ENCODE measurements around the gene STK32B.
"Not testable (repeated sequence)": the region's sequence is repeated elsewhere in the genome, so short reads cannot be mapped to it uniquely, and the experiment has no call there.

The STK32B gene

DNA sequence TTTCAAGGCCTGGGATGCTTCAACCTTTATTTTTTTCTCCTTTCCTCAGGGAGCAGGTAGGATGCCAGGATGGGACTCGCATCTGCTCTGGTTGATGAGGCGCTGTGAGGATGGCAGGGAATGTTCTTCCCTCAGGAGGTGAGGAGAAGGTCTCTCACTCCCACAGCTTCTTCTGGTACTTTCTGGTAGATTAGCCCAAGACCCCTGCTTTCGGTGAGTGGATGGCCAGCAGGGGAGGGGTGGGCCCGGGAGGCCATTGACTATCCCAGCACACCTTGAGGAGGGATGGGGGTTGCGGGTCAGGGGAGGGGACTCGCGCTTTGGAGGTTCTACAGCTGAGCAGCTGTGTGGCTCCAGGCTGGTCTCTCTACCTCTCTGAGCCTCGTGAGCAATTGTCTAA is 46.8 kb upstream of the STK32B start:
- Histone ChIP-seq H3K36me3 (ENCODE audit: control insufficient read depth in 1 of 2, insufficient read depth in 2 of 2, low read length in 2 of 2) (no peaks in the 10 kb centered on the region), H3K9me3 (ENCODE audit: insufficient read depth, low read depth, low read length) (no peaks in the 10 kb centered on the region), H3K4me3 (ENCODE audit: low read depth, low read length) (no peak overlapping the region), H2BK5ac (ENCODE audit: low read depth, low read length, poor library complexity) (no peak overlapping the region), H3K18ac (ENCODE audit: low read length) (no peak overlapping the region), H3K23ac (ENCODE audit: low read length) (no peak overlapping the region), H3K79me2 (ENCODE audit: control insufficient read depth, insufficient read depth, low read length, poor library complexity) (no peaks in the 10 kb centered on the region), H2BK120ac (ENCODE audit: insufficient read depth, low read length, poor library complexity) (no peak overlapping the region), H3K79me1 (ENCODE audit: low read length) (no peaks in the 10 kb centered on the region), H2AK5ac (ENCODE audit: low read length) (no peak overlapping the region), H3K4ac (ENCODE audit: low read depth, low read length) (no peak overlapping the region), H4K8ac (ENCODE audit: low read depth, low read length) (no peak overlapping the region), H3K27ac (ENCODE audit: low read depth, low read length) (no peak overlapping the region), H2BK12ac (ENCODE audit: low read length) (no peak overlapping the region), H3K14ac (ENCODE audit: low read length) (no peak overlapping the region), H4K91ac (ENCODE audit: low read depth, low read length) (no peak overlapping the region), H3K27me3 (ENCODE audit: insufficient read depth, low read length) (no peaks in the 10 kb centered on the region), H2AFZ (ENCODE audit: insufficient read depth, low read length, poor library complexity) (no peak overlapping the region), H3K4me1 (ENCODE audit: control insufficient read depth in 1 of 2, insufficient read depth in 2 of 2, low read length in 2 of 2) (no peaks in the 10 kb centered on the region), H3K9ac (ENCODE audit: low read length) (no peak overlapping the region), H4K12ac (ENCODE audit: low read depth, low read length) (no peak overlapping the region), H3K4me2 (ENCODE audit: low read length) (no peak overlapping the region)
- no CpG with 5 or more reads among the region's 8 CpGs for WGBS (ENCODE audit: extremely low coverage, insufficient coverage, insufficient read length)
- no peak for DNase-seq

DNA sequence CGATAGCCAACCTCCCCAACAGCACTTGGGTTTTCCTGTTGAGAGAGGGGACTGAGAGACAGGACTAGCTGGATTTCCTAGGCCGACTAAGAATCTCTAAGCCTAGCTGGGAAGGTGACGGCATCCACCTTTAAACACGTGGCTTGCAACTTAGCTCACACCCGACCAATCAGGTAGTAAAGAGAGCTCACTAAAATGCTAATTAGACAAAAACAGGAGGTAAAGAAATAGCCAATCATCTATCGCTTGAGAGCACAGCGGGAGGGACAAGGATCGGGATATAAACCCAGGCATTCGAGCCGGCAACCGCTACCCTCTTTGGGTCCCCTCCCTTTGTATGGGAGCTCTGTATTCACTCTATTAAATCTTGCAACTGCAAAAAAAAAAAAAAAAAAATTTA is 44.3 kb upstream of the STK32B start:
- not testable (repeated sequence) for H3K4me3 ChIP-seq (ENCODE audit: low read depth, low read length); H4K8ac ChIP-seq (ENCODE audit: low read depth, low read length); H2BK5ac ChIP-seq (ENCODE audit: low read depth, low read length, poor library complexity); H3K79me1 ChIP-seq (ENCODE audit: low read length); H3K4ac ChIP-seq (ENCODE audit: low read depth, low read length); DNase-seq; H3K27me3 ChIP-seq (ENCODE audit: insufficient read depth, low read length); H2AK5ac ChIP-seq (ENCODE audit: low read length); H3K18ac ChIP-seq (ENCODE audit: low read length); H3K36me3 ChIP-seq (ENCODE audit: control insufficient read depth in 1 of 2, insufficient read depth in 2 of 2, low read length in 2 of 2); H3K4me1 ChIP-seq (ENCODE audit: control insufficient read depth in 1 of 2, insufficient read depth in 2 of 2, low read length in 2 of 2); H2AFZ ChIP-seq (ENCODE audit: insufficient read depth, low read length, poor library complexity); H3K79me2 ChIP-seq (ENCODE audit: control insufficient read depth, insufficient read depth, low read length, poor library complexity); H3K27ac ChIP-seq (ENCODE audit: low read depth, low read length); H2BK12ac ChIP-seq (ENCODE audit: low read length); H4K91ac ChIP-seq (ENCODE audit: low read depth, low read length); H3K9ac ChIP-seq (ENCODE audit: low read length); H3K9me3 ChIP-seq (ENCODE audit: insufficient read depth, low read depth, low read length); H3K4me2 ChIP-seq (ENCODE audit: low read length); H3K23ac ChIP-seq (ENCODE audit: low read length); H2BK120ac ChIP-seq (ENCODE audit: insufficient read depth, low read length, poor library complexity); H4K12ac ChIP-seq (ENCODE audit: low read depth, low read length); H3K14ac ChIP-seq (ENCODE audit: low read length)
- WGBS (ENCODE audit: extremely low coverage, insufficient coverage, insufficient read length), result no CpG with 5 or more reads among the region's 11 CpGs

DNA sequence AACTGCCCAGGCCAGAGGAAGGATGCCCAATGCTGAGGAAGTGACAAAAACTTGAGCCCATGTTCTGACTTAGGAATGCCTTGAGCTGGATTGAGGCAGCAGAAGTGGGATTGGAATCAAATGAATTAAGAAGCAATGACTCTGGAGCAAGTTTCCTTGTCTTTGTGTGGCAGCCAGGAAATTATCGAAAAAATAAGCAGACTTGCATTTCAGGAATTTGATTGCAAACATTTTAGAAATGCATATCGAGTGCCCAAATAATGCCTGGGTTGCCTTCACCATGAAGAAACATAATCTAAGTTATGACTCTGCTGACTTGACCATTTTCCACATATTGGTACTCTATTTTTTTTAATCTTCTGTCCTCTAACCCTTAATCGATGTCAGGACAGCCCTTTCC is 41.5 kb upstream of the STK32B start:
- no peaks in the 10 kb centered on the region for H3K27me3 ChIP-seq (ENCODE audit: insufficient read depth, low read length)
- H3K23ac ChIP-seq (ENCODE audit: low read length), result no peak overlapping the region
- no peak overlapping the region for H2AK5ac ChIP-seq (ENCODE audit: low read length)
- peaks cover 0 to 2% of the 10 kb centered on the region in 2 experiments for H3K4me1 ChIP-seq (ENCODE audit: control insufficient read depth in 1 of 2, insufficient read depth in 2 of 2, low read length in 2 of 2)
- no peak overlapping the region for H4K12ac ChIP-seq (ENCODE audit: low read depth, low read length)
- H3K9ac ChIP-seq (ENCODE audit: low read length), result no peak overlapping the region
- H3K79me2 ChIP-seq (ENCODE audit: control insufficient read depth, insufficient read depth, low read length, poor library complexity), result no peaks in the 10 kb centered on the region
- no peak overlapping the region for H3K4me3 ChIP-seq (ENCODE audit: low read depth, low read length)
- H3K4ac ChIP-seq (ENCODE audit: low read depth, low read length), result no peak overlapping the region
- no CpG with 5 or more reads among the region's 3 CpGs for WGBS (ENCODE audit: extremely low coverage, insufficient coverage, insufficient read length)
- H2BK120ac ChIP-seq (ENCODE audit: insufficient read depth, low read length, poor library complexity), result no peak overlapping the region
- H3K36me3 ChIP-seq (ENCODE audit: control insufficient read depth in 1 of 2, insufficient read depth in 2 of 2, low read length in 2 of 2), result no peaks in the 10 kb centered on the region
- H2BK5ac ChIP-seq (ENCODE audit: low read depth, low read length, poor library complexity), result no peak overlapping the region
- DNase-seq, result no peak
- H3K9me3 ChIP-seq (ENCODE audit: insufficient read depth, low read depth, low read length), result peaks cover 2% of the 10 kb centered on the region
- H2AFZ ChIP-seq (ENCODE audit: insufficient read depth, low read length, poor library complexity), result no peak overlapping the region
- no peak overlapping the region for H3K18ac ChIP-seq (ENCODE audit: low read length)
- H4K91ac ChIP-seq (ENCODE audit: low read depth, low read length), result no peak overlapping the region
- H4K8ac ChIP-seq (ENCODE audit: low read depth, low read length), result no peak overlapping the region
- H2BK12ac ChIP-seq (ENCODE audit: low read length), result no peak overlapping the region
- H3K14ac ChIP-seq (ENCODE audit: low read length), result no peak overlapping the region
- no peak overlapping the region for H3K4me2 ChIP-seq (ENCODE audit: low read length)
- H3K79me1 ChIP-seq (ENCODE audit: low read length), result peaks cover 2% of the 10 kb centered on the region
- H3K27ac ChIP-seq (ENCODE audit: low read depth, low read length), result no peak overlapping the region

DNA sequence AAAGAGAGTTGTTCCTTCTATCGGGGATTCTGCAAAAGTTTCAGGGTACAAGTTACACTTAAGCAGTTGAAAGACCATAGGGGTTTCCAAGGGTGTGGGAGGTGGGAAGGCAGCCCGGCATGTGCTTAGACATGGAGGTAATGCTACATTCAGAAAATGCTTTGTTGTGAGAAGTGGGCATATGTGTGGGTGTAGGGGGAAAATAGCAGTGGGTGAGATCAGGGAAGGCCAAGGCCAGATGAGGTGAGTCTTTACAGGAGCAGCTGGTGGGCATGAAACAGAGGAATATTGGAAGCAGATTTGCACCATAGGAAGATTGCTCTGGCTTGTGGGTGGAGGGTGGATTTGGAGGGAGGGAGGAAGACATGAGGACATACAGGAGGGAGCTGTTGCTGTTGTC is 40.3 kb upstream of the STK32B start:
- no peak for DNase-seq
- WGBS (ENCODE audit: extremely low coverage, insufficient coverage, insufficient read length), result no CpG with 5 or more reads among the region's 2 CpGs
- Histone ChIP-seq H3K14ac (ENCODE audit: low read length) (no peak overlapping the region), H3K27ac (ENCODE audit: low read depth, low read length) (no peak overlapping the region), H3K23ac (ENCODE audit: low read length) (no peak overlapping the region), H2BK12ac (ENCODE audit: low read length) (no peak overlapping the region), H3K4me2 (ENCODE audit: low read length) (no peak overlapping the region), H4K91ac (ENCODE audit: low read depth, low read length) (no peak overlapping the region), H3K9me3 (ENCODE audit: insufficient read depth, low read depth, low read length) (peaks cover 2% of the 10 kb centered on the region), H2AFZ (ENCODE audit: insufficient read depth, low read length, poor library complexity) (no peak overlapping the region), H3K79me2 (ENCODE audit: control insufficient read depth, insufficient read depth, low read length, poor library complexity) (no peaks in the 10 kb centered on the region), H3K4ac (ENCODE audit: low read depth, low read length) (no peak overlapping the region), H3K79me1 (ENCODE audit: low read length) (peaks cover 2% of the 10 kb centered on the region), H3K4me1 (ENCODE audit: control insufficient read depth in 1 of 2, insufficient read depth in 2 of 2, low read length in 2 of 2) (peaks cover 0 to 2% of the 10 kb centered on the region in 2 experiments), H3K27me3 (ENCODE audit: insufficient read depth, low read length) (no peaks in the 10 kb centered on the region), H2BK120ac (ENCODE audit: insufficient read depth, low read length, poor library complexity) (no peak overlapping the region), H2AK5ac (ENCODE audit: low read length) (no peak overlapping the region), H4K8ac (ENCODE audit: low read depth, low read length) (no peak overlapping the region), H3K4me3 (ENCODE audit: low read depth, low read length) (no peak overlapping the region), H3K36me3 (ENCODE audit: control insufficient read depth in 1 of 2, insufficient read depth in 2 of 2, low read length in 2 of 2) (no peaks in the 10 kb centered on the region), H3K9ac (ENCODE audit: low read length) (no peak overlapping the region), H4K12ac (ENCODE audit: low read depth, low read length) (no peak overlapping the region), H2BK5ac (ENCODE audit: low read depth, low read length, poor library complexity) (no peak overlapping the region), H3K18ac (ENCODE audit: low read length) (no peak overlapping the region)
